Erythroblast (primary cell): ENCODE results near the gene BACE2.

Experiments used
- GATA1 ChIP-seq: IDR thresholded peaks from 2 replicates; pipeline ENCODE4 v1.6.1; 2011; ENCODE audit warnings: low read depth, mild to moderate bottlenecking, control low read depth, low read length, moderate library complexity
- POLR2A ChIP-seq: IDR thresholded peaks from 2 replicates; pipeline ENCODE4 v1.6.1; 2011; ENCODE audit warnings: mild to moderate bottlenecking, low read length

DNA sequence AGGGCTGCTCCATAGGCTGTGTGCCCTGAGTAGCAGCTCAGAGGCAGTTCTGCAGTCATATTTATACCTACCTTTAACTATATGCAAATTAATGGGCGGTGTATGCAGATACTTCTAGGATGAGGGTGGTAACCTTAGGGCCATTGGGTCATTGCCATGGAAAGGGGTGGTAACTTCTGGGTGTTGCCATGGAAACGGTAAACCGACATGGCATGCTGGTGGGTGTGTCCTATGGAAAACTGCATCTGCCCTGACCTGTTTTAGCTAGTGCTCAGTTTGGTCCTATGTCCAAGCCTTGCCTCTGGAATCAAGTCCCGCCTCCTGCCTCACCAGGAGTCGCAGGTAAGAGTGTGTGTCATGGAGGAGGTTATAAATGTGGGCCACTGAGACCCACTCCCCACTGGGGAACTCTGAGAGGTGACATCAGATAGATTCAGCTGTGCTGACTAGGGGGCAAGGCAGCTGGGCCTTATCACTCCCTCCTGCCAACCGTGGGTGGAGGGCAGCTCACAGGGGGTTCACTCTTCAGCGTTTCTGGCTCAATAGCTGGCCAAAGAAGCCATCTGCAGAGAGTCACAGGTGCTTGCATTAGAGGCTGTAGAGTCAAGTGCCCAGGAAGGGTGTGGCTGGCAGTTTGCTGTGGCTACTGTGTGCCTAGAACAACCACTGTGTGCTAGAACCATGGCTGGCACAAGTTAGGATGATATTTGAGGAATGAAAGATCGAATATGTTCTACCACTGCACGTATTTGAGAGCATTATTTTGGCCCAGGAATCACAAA, 19.0 kb downstream of the BACE2 start:
- TF ChIP-seq POLR2A (no peak), GATA1 (no peak)
